Measurements from ENCODE around the gene VASH1.

GRCh38 chr14:76806446-76806845 is 45.2 kb downstream of the VASH1 start:
- TF ChIP-seq CTCF (IDR thresholded peaks at IDR 0.05) (no peak), EP300 (IDR thresholded peaks at IDR 0.05) (no peak), POLR2AphosphoS5 (IDR thresholded peaks at IDR 0.05) (no peak), POLR2A (IDR thresholded peaks at IDR 0.05) (no peak)

Data from gastroesophageal sphincter (tissue), 3 donors.